Astrocyte (in vitro differentiated cells and primary cell): ENCODE results near the gene SQSTM1. TPM values are rescaled to one million over a fixed set of nuclear protein-coding genes. Genes with fewer than 3 reads are reported as not detected.

ENCODE experiments used
- DNase-seq: peaks from one replicate; pipeline ENCODE4 v3.0.0-alpha.2; 2010; ENCODE audit warnings: low read depth
- FAIRE-seq: peaks from 2 replicates; lab custom pipeline; 2011; peaks lifted over from hg19 to GRCh38; lab: Jason Lieb, UNC
- H2AFZ ChIP-seq: 2 replicates; pipeline ENCODE4 v1.6.0; 2012; ENCODE audit warnings: low read depth, low read length, inconsistent platforms
- H3K27ac ChIP-seq: 2 replicates; pipeline ENCODE4 v1.5.1; 2011; ENCODE audit warnings: low read depth, low read length, inconsistent platforms
- H3K27me3 ChIP-seq: 2 replicates; pipeline ENCODE4 v1.6.0; 2011; ENCODE audit warnings: low read length, inconsistent platforms; ENCODE audit not compliant: insufficient read depth
- H3K36me3 ChIP-seq: 2 replicates; pipeline ENCODE4 v1.5.1; 2011; ENCODE audit warnings: low read length, inconsistent platforms; ENCODE audit not compliant: insufficient read depth
- H3K4me1 ChIP-seq: 2 replicates; pipeline ENCODE4 v1.5.1; 2011; ENCODE audit warnings: low read length, inconsistent platforms; ENCODE audit not compliant: insufficient read depth
- H3K4me2 ChIP-seq: 2 replicates; pipeline ENCODE4 v1.6.0; 2012; ENCODE audit warnings: low read length, inconsistent platforms
- H3K4me3 ChIP-seq: 2 replicates; pipeline ENCODE4 v1.5.1; 2011; ENCODE audit warnings: low read depth, mild to moderate bottlenecking, low read length, inconsistent platforms; ENCODE audit not compliant: insufficient read depth
- H3K79me2 ChIP-seq: 2 replicates; pipeline ENCODE4 v1.6.0; 2012; ENCODE audit warnings: mild to moderate bottlenecking, low read length, inconsistent platforms; ENCODE audit not compliant: insufficient read depth
- H3K9ac ChIP-seq: 2 replicates; pipeline ENCODE4 v1.6.0; 2012; ENCODE audit warnings: mild to moderate bottlenecking, low read length, inconsistent platforms
- H3K9me3 ChIP-seq: 2 replicates; pipeline ENCODE4 v1.5.1; 2012; ENCODE audit warnings: low read depth, mild to moderate bottlenecking, low read length, inconsistent platforms; ENCODE audit not compliant: insufficient read depth
- H4K20me1 ChIP-seq: 2 replicates; pipeline ENCODE4 v1.6.0; 2012; ENCODE audit warnings: low read length, inconsistent platforms; ENCODE audit not compliant: insufficient read depth
- H3K27ac Mint-ChIP-seq: one replicate; pipeline ENCODE4 v1.8.0; 2021; ENCODE audit warnings: mild to moderate bottlenecking, mixed read lengths; ENCODE audit not compliant: unreplicated experiment
- H3K27me3 Mint-ChIP-seq: one replicate; pipeline ENCODE4 v1.8.0; 2021; ENCODE audit warnings: low read depth, mixed read lengths; ENCODE audit not compliant: unreplicated experiment
- H3K36me3 Mint-ChIP-seq: one replicate; pipeline ENCODE4 v1.8.0; 2021; ENCODE audit warnings: low read depth, mixed read lengths; ENCODE audit not compliant: unreplicated experiment
- H3K4me1 Mint-ChIP-seq: one replicate; pipeline ENCODE4 v1.8.0; 2021; ENCODE audit warnings: low read depth, mixed read lengths; ENCODE audit not compliant: unreplicated experiment
- H3K4me3 Mint-ChIP-seq: one replicate; pipeline ENCODE4 v1.8.0; 2021; ENCODE audit warnings: mild to moderate bottlenecking, moderate library complexity, mixed read lengths; ENCODE audit not compliant: unreplicated experiment
- H3K9me3 Mint-ChIP-seq: one replicate; pipeline ENCODE4 v1.8.0; 2021; ENCODE audit warnings: mild to moderate bottlenecking, mixed read lengths; ENCODE audit not compliant: unreplicated experiment
- CTCF ChIP-seq: IDR thresholded peaks from 2 replicates; pipeline ENCODE4 v1.5.1; 2011; ENCODE audit warnings: low read depth, mild to moderate bottlenecking, inconsistent platforms, low read length, moderate library complexity; ENCODE audit not compliant: insufficient read depth
- EZH2 ChIP-seq: IDR thresholded peaks from 2 replicates; pipeline ENCODE4 v1.6.1; 2012; ENCODE audit warnings: mild to moderate bottlenecking, low read length, inconsistent platforms; ENCODE audit not compliant: insufficient read depth
- total RNA-seq: library from RNA; stranded (reverse); gene quantifications from 2 replicates; pipeline ENCODE4 v1.2.1, GENCODE V29; 2021

Gene SQSTM1
- total RNA-seq, 1 donor from 2014 or later: 262 TPM

GRCh38 chr5:179832039-179832745 lies 11.5 kb downstream of the SQSTM1 start:
- TF ChIP-seq CTCF (no peak), EZH2 (no peak)
- Mint-ChIP-seq H3K27ac (peak overlapping the region; percentile 55), H3K4me3 (no peak overlapping the region), H3K36me3 (peaks cover 46% of the 10 kb centered on the region), H3K9me3 (peaks cover 2% of the 10 kb centered on the region), H3K27me3 (no peaks in the 10 kb centered on the region), H3K4me1 (peaks cover 30% of the 10 kb centered on the region)
- no peak for FAIRE-seq
- no peak overlapping the region for H3K4me3 ChIP-seq
- peaks cover 78% of the 10 kb centered on the region for H4K20me1 ChIP-seq
- H3K36me3 ChIP-seq: peaks cover 58% of the 10 kb centered on the region
- H3K27ac ChIP-seq: no peak overlapping the region
- no peak overlapping the region for H2AFZ ChIP-seq
- no peaks in the 10 kb centered on the region for H3K9me3 ChIP-seq
- H3K4me1 ChIP-seq: no peaks in the 10 kb centered on the region
- H3K9ac ChIP-seq: no peak overlapping the region
- H3K27me3 ChIP-seq: no peaks in the 10 kb centered on the region
- H3K79me2 ChIP-seq: peaks cover 22% of the 10 kb centered on the region
- H3K4me2 ChIP-seq: no peak overlapping the region
- no peak for DNase-seq

GRCh38 chr5:179833056-179833708 lies 12.5 kb downstream of the SQSTM1 start:
- H2AFZ ChIP-seq: no peak overlapping the region
- H3K27me3 ChIP-seq: no peaks in the 10 kb centered on the region
- peaks cover 41% of the 10 kb centered on the region for H3K36me3 Mint-ChIP-seq
- H3K4me2 ChIP-seq: no peak overlapping the region
- no peak overlapping the region for H3K27ac Mint-ChIP-seq
- no peaks in the 10 kb centered on the region for H3K9me3 ChIP-seq
- H3K27me3 Mint-ChIP-seq: no peaks in the 10 kb centered on the region
- FAIRE-seq: no peak
- H3K27ac ChIP-seq: no peak overlapping the region
- no peaks in the 10 kb centered on the region for H3K4me1 ChIP-seq
- no peak overlapping the region for H3K4me3 ChIP-seq
- no peak overlapping the region for H3K9ac ChIP-seq
- H3K36me3 ChIP-seq: peaks cover 60% of the 10 kb centered on the region
- no peak overlapping the region for H3K4me3 Mint-ChIP-seq
- H3K9me3 Mint-ChIP-seq: peaks cover 2% of the 10 kb centered on the region
- TF ChIP-seq CTCF (no peak), EZH2 (no peak)
- peaks cover 17% of the 10 kb centered on the region for H3K79me2 ChIP-seq
- peaks cover 22% of the 10 kb centered on the region for H3K4me1 Mint-ChIP-seq
- DNase-seq: no peak
- H4K20me1 ChIP-seq: peaks cover 79% of the 10 kb centered on the region

GRCh38 chr5:179833709-179834070 lies 13.0 kb downstream of the SQSTM1 start:
- Histone ChIP-seq H3K27ac (no peak overlapping the region), H3K4me1 (no peaks in the 10 kb centered on the region), H3K36me3 (peaks cover 57% of the 10 kb centered on the region), H4K20me1 (peaks cover 74% of the 10 kb centered on the region), H3K9ac (no peak overlapping the region), H3K4me3 (no peak overlapping the region), H3K79me2 (peaks cover 15% of the 10 kb centered on the region), H3K9me3 (no peaks in the 10 kb centered on the region), H3K27me3 (no peaks in the 10 kb centered on the region), H3K4me2 (no peak overlapping the region), H2AFZ (no peak overlapping the region)
- Mint-ChIP-seq H3K27me3 (no peaks in the 10 kb centered on the region), H3K27ac (no peak overlapping the region), H3K9me3 (peaks cover 1% of the 10 kb centered on the region), H3K36me3 (peaks cover 41% of the 10 kb centered on the region), H3K4me1 (peaks cover 22% of the 10 kb centered on the region), H3K4me3 (no peak overlapping the region)
- DNase-seq: no peak
- FAIRE-seq: no peak
- TF ChIP-seq EZH2: no peak
- no peak for TF ChIP-seq CTCF
